Measurements from ENCODE around the gene EYA3. TPM values are rescaled to one million over a fixed set of nuclear protein-coding genes. Genes with fewer than 3 reads are reported as not detected.

Gene EYA3
- total and polyA plus RNA-seq, 10 of the 15 experiments (the other 5 are each of a cell fraction or from before 2014, with no cell fraction given), result 13.0 to 46.6 (median 23.4) TPM

DNA sequence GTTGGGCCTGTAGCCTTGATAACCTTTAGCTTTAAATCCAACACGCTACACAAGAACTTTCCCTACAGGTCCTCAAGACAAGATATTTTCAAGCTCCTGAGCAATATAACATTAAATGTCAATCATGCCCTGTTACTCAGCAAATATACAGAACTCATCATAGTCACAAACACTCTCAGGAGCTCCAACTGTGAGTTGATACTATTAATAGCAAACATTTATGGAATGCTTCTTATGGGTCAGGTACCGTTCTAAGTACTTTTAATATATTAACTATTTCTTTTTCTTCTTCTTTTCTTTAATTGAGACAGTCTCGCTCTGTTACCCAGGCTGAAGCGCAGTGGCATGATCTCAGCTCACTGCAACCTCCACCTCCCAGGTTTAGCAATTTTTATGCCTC lies 10.1 kb downstream of the EYA3 start:
- Histone ChIP-seq H3K27me3 (replicated peaks in 1 of 2; ENCODE audit: control insufficient read depth in 2 of 2, insufficient read depth in 2 of 2, low read length in 1 of 2) (no peaks in the 10 kb centered on the region), H4K20me1 (ENCODE audit: control insufficient read depth, insufficient read depth) (no peaks in the 10 kb centered on the region), H3K4me3 (no peak overlapping the region), H3K79me2 (ENCODE audit: control insufficient read depth, insufficient read depth, low read length) (peaks cover 57% of the 10 kb centered on the region), H3K27ac (ENCODE audit: control insufficient read depth, insufficient read depth) (no peak overlapping the region), H3K4me1 (ENCODE audit: control insufficient read depth, insufficient read depth, low read length) (peaks cover 40% of the 10 kb centered on the region), H3K9me3 (replicated peaks; ENCODE audit: control insufficient read depth, insufficient read depth, low read length) (no peaks in the 10 kb centered on the region), H2AFZ (ENCODE audit: control insufficient read depth, low read depth, low read length) (no peak overlapping the region), H3K9ac (ENCODE audit: control insufficient read depth, insufficient read depth, low read length) (no peak overlapping the region), H3K4me2 (ENCODE audit: control insufficient read depth, insufficient read depth) (no peak overlapping the region), H3K36me3 (ENCODE audit: control insufficient read depth in 2 of 2, insufficient read depth in 2 of 2, low read length in 1 of 2) (peaks cover 0 to 11% of the 10 kb centered on the region in 2 experiments; a peak in 3 of 4 replicates)
- RAD21 ChIA-PET (ENCODE audit: unreplicated experiment), result interaction anchor here (0.7 to 6.0 kb wide), 7 partner anchors 8 to 131 kb away, joined by 3 to 60 read pairs (median 5); partner anchors contain the start of gene EYA3
- BruUV-seq (replicated peaks), result no TSS peak
- WGBS (ENCODE audit: insufficient coverage, insufficient replicate concordance, low lambda C conversion rate, missing lambda C conversion rate), result 100% methylated on average over 4 of the region's 4 CpGs
- intact Hi-C loops (cut with micrococcal nuclease; ENCODE audit: unreplicated experiment), result no loop called here
- in situ Hi-C loops (cut with MboI), result no loop called here
- POLR2A ChIA-PET, result interaction anchor here (0.6 to 5.6 kb wide), 9 partner anchors 9 to 510 kb away, joined by 3 to 60 read pairs (median 5); partner anchors contain the start of gene EYA3
- no peak for DNase-seq (ENCODE audit: low read depth, low spot score)
- no peak for ATAC-seq
- no peak for FAIRE-seq
- TF ChIP-seq RFX5 (IDR thresholded peaks at IDR 0.05; ENCODE audit: low read depth, low read length) (no peak), NR2C1 (IDR thresholded peaks at IDR 0.05) (no peak), IRF4 (IDR thresholded peaks at IDR 0.05; ENCODE audit: low read depth, low read length) (no peak), HDAC6 (IDR thresholded peaks at IDR 0.05; ENCODE audit: unreplicated experiment) (no peak), MEF2A (IDR thresholded peaks at IDR 0.05; ENCODE audit: insufficient read depth, low read depth, low read length) (no peak), BMI1 (IDR thresholded peaks at IDR 0.05; ENCODE audit: borderline replicate concordance) (no peak), HCFC1 (IDR thresholded peaks at IDR 0.05; ENCODE audit: low read length) (no peak)
- TF ChIP-seq, protein P1, sequence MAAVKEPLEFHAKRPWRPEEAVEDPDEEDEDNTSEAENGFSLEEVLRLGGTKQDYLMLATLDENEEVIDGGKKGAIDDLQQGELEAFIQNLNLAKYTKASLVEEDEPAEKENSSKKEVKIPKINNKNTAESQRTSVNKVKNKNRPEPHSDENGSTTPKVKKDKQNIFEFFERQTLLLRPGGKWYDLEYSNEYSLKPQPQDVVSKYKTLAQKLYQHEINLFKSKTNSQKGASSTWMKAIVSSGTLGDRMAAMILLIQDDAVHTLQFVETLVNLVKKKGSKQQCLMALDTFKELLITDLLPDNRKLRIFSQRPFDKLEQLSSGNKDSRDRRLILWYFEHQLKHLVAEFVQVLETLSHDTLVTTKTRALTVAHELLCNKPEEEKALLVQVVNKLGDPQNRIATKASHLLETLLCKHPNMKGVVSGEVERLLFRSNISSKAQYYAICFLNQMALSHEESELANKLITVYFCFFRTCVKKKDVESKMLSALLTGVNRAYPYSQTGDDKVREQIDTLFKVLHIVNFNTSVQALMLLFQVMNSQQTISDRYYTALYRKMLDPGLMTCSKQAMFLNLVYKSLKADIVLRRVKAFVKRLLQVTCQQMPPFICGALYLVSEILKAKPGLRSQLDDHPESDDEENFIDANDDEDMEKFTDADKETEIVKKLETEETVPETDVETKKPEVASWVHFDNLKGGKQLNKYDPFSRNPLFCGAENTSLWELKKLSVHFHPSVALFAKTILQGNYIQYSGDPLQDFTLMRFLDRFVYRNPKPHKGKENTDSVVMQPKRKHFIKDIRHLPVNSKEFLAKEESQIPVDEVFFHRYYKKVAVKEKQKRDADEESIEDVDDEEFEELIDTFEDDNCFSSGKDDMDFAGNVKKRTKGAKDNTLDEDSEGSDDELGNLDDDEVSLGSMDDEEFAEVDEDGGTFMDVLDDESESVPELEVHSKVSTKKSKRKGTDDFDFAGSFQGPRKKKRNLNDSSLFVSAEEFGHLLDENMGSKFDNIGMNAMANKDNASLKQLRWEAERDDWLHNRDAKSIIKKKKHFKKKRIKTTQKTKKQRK (IDR thresholded peaks at IDR 0.05; ENCODE audit: low read depth, low read length), result no peak
- CTCF ChIA-PET, result interaction anchor here (1.0 to 6.3 kb wide), 14 partner anchors 8 to 221 kb away, joined by 3 to 61 read pairs (median 4); partner anchors contain the start of gene EYA3
- SMC1A ChIA-PET (ENCODE audit: uncharacterized antibody, unreplicated experiment), result interaction anchor here (0.6 to 6.1 kb wide), 23 partner anchors 7 to 277 kb away, joined by 3 to 85 read pairs (median 3); partner anchors contain the start of gene EYA3
